HepG2 (cell line): ENCODE results near the gene SRF.

ENCODE experiments used
- CEBPB ChIP-seq: IDR thresholded peaks from 2 replicates; pipeline ENCODE4 v1.6.1; 2011; ENCODE audit warnings: low read depth, low read length, improper control_type of control experiment, borderline replicate concordance
- EZH2 ChIP-seq: conservative IDR thresholded peaks from 2 replicates; pipeline ENCODE4 v1.6.1; 2012; ENCODE audit warnings: mild to moderate bottlenecking, low read depth, low read length, moderate library complexity
- FOXP1 ChIP-seq, 2 experiments: fragments of 450-650 bp in 1 of 2; IDR thresholded peaks; 2 replicates each; pipeline ENCODE4 v1.6.1; 2017 to 2018; ENCODE audit warnings: antibody characterized with exemption in 1 of 2
- NRL ChIP-seq: sonication (generic); formaldehyde crosslinking; IDR thresholded peaks from 2 replicates; pipeline ENCODE4 v1.5.0; 2020; ENCODE audit warnings: missing genetic modification reagents, mild to moderate bottlenecking, moderate library complexity, borderline replicate concordance
- UBTF ChIP-seq: sonication (generic); formaldehyde crosslinking; IDR thresholded peaks from 2 replicates; pipeline ENCODE4 v1.4.0; 2020; ENCODE audit warnings: mild to moderate bottlenecking, missing genetic modification reagents
- ZNF24 ChIP-seq: fragments of 450-650 bp; IDR thresholded peaks from 2 replicates; pipeline ENCODE4 v1.6.1; 2017; ENCODE audit warnings: antibody characterized with exemption, mild to moderate bottlenecking
- ZNF609 ChIP-seq: sonication (generic); formaldehyde crosslinking; IDR thresholded peaks from 2 replicates; pipeline ENCODE4 v1.4.0; 2020; ENCODE audit warnings: mild to moderate bottlenecking, missing genetic modification reagents, borderline replicate concordance

- TF ChIP-seq ZNF609 (CRISPR knock-in tag) (no peak), EZH2 (no peak), FOXP1 (IDR thresholded peaks at IDR 0.05) (no peak), FOXP1 (CRISPR knock-in tag; IDR thresholded peaks at IDR 0.05) (no peak), NRL (CRISPR knock-in tag) (no peak), UBTF (CRISPR knock-in tag) (no peak), CEBPB (no peak), ZNF24 (no peak)
These were observed 7.1 kb downstream of the SRF start for GRCh38 chr6:43178150-43178549.
